ENCODE results near the gene WDR11. TPM values are rescaled to one million over a fixed set of nuclear protein-coding genes. Genes with fewer than 3 reads are reported as not detected.

WDR11 gene
- total and polyA plus RNA-seq, 10 donors: 28.5 to 94.6 (median 76.1) TPM

DNA sequence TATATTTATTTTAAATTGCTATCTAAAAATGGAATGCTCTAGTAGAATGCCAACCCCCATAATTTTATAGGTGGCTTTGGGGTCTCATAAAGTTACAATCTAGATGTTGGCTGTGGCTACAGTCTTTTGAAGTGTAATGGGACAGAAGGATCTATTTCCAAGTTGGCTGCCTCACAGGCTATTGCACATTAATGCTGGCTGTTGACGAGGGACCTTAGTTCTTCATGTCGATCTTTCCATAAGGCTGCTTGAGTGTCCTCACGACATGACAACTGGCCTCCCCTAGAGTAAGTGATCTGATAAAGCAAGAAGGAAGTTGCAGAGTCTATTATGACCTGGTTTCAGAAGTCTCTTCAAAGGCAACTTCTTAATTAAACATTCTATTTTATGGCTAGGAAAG lies 36.3 kb downstream of the WDR11 start:
- Histone ChIP-seq H3K4me1 (no peaks in the 10 kb centered on the region), H3K9me3 (no peaks in the 10 kb centered on the region), H3K27ac (no peak overlapping the region), H3K4me3 (no peak overlapping the region), H3K27me3 (replicated peaks in 1 of 7) (no peaks in the 10 kb centered on the region), H3K36me3 (peaks cover 0 to 97% (median 80%) of the 10 kb centered on the region in 6 donors)
- DNase-seq: no peak
- TF ChIP-seq CTCF (IDR thresholded peaks at IDR 0.05 in 8 of 11, conservative IDR thresholded peaks at IDR 0.05 in 3 of 11) (no peak), POLR2AphosphoS5 (IDR thresholded peaks at IDR 0.05) (no peak), POLR2A (IDR thresholded peaks at IDR 0.05) (no peak)
- 91 to 100% (median 96%) methylated on average over 3 of the region's 3 CpGs for WGBS, 5 donors
- intact Hi-C loops (cut with DNase I; ENCODE audit: low total_unique reads): no loop called here

DNA sequence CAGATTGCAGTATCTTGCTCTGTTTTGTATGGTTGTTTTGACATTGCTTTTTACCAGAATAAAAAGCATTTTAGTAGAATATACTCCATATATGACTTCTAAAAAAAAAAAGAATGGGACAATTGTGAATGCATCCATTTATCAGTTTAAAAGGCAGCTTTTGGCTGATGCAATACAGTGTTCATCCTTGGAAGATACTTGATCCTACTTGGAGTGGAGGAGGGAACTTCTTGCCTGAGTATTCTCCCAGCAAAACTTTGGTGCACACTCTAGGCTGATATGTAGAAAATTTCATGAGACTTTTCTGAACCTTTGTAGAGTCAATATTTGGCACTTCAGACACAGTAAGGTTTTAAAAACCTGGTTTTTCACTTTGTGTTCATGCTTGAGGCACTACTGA lies 40.2 kb downstream of the WDR11 start:
- TF ChIP-seq CTCF (IDR thresholded peaks at IDR 0.05 in 8 of 11, conservative IDR thresholded peaks at IDR 0.05 in 3 of 11): no peak
- no peak for TF ChIP-seq POLR2A (IDR thresholded peaks at IDR 0.05)
- TF ChIP-seq POLR2AphosphoS5 (IDR thresholded peaks at IDR 0.05): no peak
- Histone ChIP-seq H3K27ac (no peak overlapping the region), H3K36me3 (peaks cover 0 to 94% (median 75%) of the 10 kb centered on the region in 6 donors), H3K4me3 (no peak overlapping the region), H3K9me3 (no peaks in the 10 kb centered on the region), H3K4me1 (no peaks in the 10 kb centered on the region), H3K27me3 (replicated peaks in 1 of 7) (no peaks in the 10 kb centered on the region)
- no peak for DNase-seq
- intact Hi-C loops (cut with DNase I; ENCODE audit: low total_unique reads): no loop called here

GRCh38 chr10:120894556-120894955 lies 43.4 kb downstream of the WDR11 start:
- H3K27me3 ChIP-seq (replicated peaks in 1 of 7): no peaks in the 10 kb centered on the region
- 93 to 100% (median 100%) methylated on average over 1 of the region's 1 CpG for WGBS, 5 donors
- no peaks in the 10 kb centered on the region for H3K9me3 ChIP-seq
- intact Hi-C loops (cut with DNase I; ENCODE audit: low total_unique reads): no loop called here
- DNase-seq: no peak
- H3K27ac ChIP-seq: no peak overlapping the region
- H3K36me3 ChIP-seq: peaks cover 0 to 91% (median 56%) of the 10 kb centered on the region in 6 donors
- no peaks in the 10 kb centered on the region for H3K4me1 ChIP-seq
- TF ChIP-seq POLR2A (IDR thresholded peaks at IDR 0.05) (no peak), POLR2AphosphoS5 (IDR thresholded peaks at IDR 0.05) (no peak), CTCF (IDR thresholded peaks at IDR 0.05 in 8 of 11, conservative IDR thresholded peaks at IDR 0.05 in 3 of 11) (no peak)
- H3K4me3 ChIP-seq: no peak overlapping the region

- Histone ChIP-seq H3K27ac (no peak overlapping the region), H3K36me3 (peaks cover 0 to 91% (median 56%) of the 10 kb centered on the region in 6 donors), H3K27me3 (replicated peaks in 1 of 7) (no peaks in the 10 kb centered on the region), H3K4me1 (no peaks in the 10 kb centered on the region), H3K4me3 (no peak overlapping the region), H3K9me3 (no peaks in the 10 kb centered on the region)
- intact Hi-C loops (cut with DNase I; ENCODE audit: low total_unique reads): no loop called here
- no peak for DNase-seq
- TF ChIP-seq CTCF (IDR thresholded peaks at IDR 0.05 in 8 of 11, conservative IDR thresholded peaks at IDR 0.05 in 3 of 11) (no peak), POLR2A (IDR thresholded peaks at IDR 0.05) (no peak), POLR2AphosphoS5 (IDR thresholded peaks at IDR 0.05) (no peak)
- WGBS, 5 donors: 60 to 69% (median 67%) methylated on average over 2 of the region's 2 CpGs
Observed at GRCh38 chr10:120897343-120897742, 46.2 kb downstream of the WDR11 start.

Data from spleen (tissue), 11 donors.